ENCODE measurements around the gene ASB3.

DNA sequence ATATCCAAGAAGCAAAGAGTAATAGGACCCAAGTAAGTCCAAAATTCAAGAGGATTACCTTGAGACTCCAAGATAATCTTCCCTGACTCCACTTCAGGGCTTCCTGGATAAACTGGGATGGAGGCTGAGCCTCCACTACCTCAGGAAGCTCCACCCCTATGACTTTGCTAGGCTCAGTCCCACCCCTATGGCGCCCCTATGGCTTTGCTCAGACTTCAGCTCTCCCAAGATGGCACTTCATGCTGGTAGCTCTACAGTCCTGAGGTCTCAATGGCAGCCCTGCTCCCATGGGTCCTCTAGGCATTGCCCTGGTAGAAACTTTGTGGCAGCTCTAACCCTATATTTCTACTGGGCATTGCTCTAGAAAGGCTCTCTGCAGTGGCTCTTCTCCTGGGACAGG, 89.1 kb downstream of the ASB3 start:
- TF ChIP-seq EZH2 (IDR thresholded peaks at IDR 0.05; ENCODE audit: borderline replicate concordance, low read depth, low read length, severe bottlenecking): no peak
- TF ChIP-seq, protein P1, sequence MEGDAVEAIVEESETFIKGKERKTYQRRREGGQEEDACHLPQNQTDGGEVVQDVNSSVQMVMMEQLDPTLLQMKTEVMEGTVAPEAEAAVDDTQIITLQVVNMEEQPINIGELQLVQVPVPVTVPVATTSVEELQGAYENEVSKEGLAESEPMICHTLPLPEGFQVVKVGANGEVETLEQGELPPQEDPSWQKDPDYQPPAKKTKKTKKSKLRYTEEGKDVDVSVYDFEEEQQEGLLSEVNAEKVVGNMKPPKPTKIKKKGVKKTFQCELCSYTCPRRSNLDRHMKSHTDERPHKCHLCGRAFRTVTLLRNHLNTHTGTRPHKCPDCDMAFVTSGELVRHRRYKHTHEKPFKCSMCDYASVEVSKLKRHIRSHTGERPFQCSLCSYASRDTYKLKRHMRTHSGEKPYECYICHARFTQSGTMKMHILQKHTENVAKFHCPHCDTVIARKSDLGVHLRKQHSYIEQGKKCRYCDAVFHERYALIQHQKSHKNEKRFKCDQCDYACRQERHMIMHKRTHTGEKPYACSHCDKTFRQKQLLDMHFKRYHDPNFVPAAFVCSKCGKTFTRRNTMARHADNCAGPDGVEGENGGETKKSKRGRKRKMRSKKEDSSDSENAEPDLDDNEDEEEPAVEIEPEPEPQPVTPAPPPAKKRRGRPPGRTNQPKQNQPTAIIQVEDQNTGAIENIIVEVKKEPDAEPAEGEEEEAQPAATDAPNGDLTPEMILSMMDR (IDR thresholded peaks at IDR 0.05; ENCODE audit: borderline replicate concordance, extremely low read depth, low read length, poor library complexity, severe bottlenecking): no peak
